HL-60 (cell line): ENCODE results near the gene CYSLTR2.

Experiments
- CTCF ChIP-seq: IDR thresholded peaks from one replicate; pipeline ENCODE4 v1.5.1; 2011; ENCODE audit warnings: low read length, control low read depth, inconsistent platforms; ENCODE audit not compliant: insufficient read depth
- REST ChIP-seq: IDR thresholded peaks from 2 replicates; pipeline ENCODE4 v1.6.1; 2012; ENCODE audit warnings: low read depth; ENCODE audit not compliant: insufficient replicate concordance

- TF ChIP-seq CTCF (peak; percentile 70), REST (no peak)
These were observed 78.3 kb downstream of the CYSLTR2 start for GRCh38 chr13:48731957-48732569.
